BJ (cell line): ENCODE data around the gene ULK1. TPM values are rescaled to one million over a fixed set of nuclear protein-coding genes. Genes with fewer than 3 reads are reported as not detected.
"Not testable (repeated sequence)": the region's sequence is repeated elsewhere in the genome, so short reads cannot be mapped to it uniquely, and the experiment has no call there.

ENCODE experiments used
- CTCF ChIA-PET: fragments of 350-600 bp; formaldehyde crosslinking; extraction: SDS; loops from one replicate; lab custom pipeline; 2021; ENCODE audit warnings: antibody characterized with exemption, inconsistent platforms; lab: Yijun Ruan, JAX
- POLR2A ChIA-PET: fragments of 300-600 bp; sonication (Branson Sonifier 250); formaldehyde crosslinking; extraction: SDS; loops from one replicate; lab custom pipeline; 2021; ENCODE audit warnings: antibody characterized with exemption; lab: Charles Lee
- DNase-seq: peaks from one replicate; pipeline ENCODE4 v3.0.0-alpha.2; 2011; ENCODE audit warnings: low read depth
- H3K27me3 ChIP-seq: 2 replicates; pipeline ENCODE4 v1.6.0; 2011; ENCODE audit warnings: low read length; ENCODE audit not compliant: control insufficient read depth, insufficient read depth
- H3K36me3 ChIP-seq: 2 replicates; pipeline ENCODE4 v1.5.1; 2011; ENCODE audit warnings: low read length; ENCODE audit not compliant: control insufficient read depth, insufficient read depth
- H3K4me3 ChIP-seq: 2 replicates; pipeline ENCODE4 v1.5.1; 2011; ENCODE audit warnings: low read depth, mild to moderate bottlenecking, control low read depth, low read length
- CTCF ChIP-seq: IDR thresholded peaks from 2 replicates; pipeline ENCODE4 v1.5.1; 2011; ENCODE audit warnings: low read depth, mild to moderate bottlenecking, control low read depth, inconsistent platforms, low read length, moderate library complexity; ENCODE audit not compliant: insufficient read depth
- polyA plus RNA-seq: library from polyadenylated mRNA; depleted of rRNA; stranded (reverse); fragments of >200 nt; gene quantifications from 2 replicates; pipeline ENCODE4 v1.2.3, GENCODE V29; 2011

The ULK1 gene
- polyA plus RNA-seq, 1 experiment = 13.7 TPM

GRCh38 chr12:131872154-131873051 lies 22.0 kb upstream of the ULK1 start:
- Histone ChIP-seq H3K27me3 (no peaks in the 10 kb centered on the region), H3K36me3 (no peaks in the 10 kb centered on the region), H3K4me3 (no peak overlapping the region)
- CTCF ChIA-PET = interaction anchor here (1.0 to 1.6 kb wide), 2 partner anchors 9 to 15 kb away, joined by 3 to 6 read pairs; no protein-coding TSS in a partner anchor
- no peak for TF ChIP-seq CTCF
- POLR2A ChIA-PET = no interaction called here
- peak; percentile 83 for DNase-seq

DNA sequence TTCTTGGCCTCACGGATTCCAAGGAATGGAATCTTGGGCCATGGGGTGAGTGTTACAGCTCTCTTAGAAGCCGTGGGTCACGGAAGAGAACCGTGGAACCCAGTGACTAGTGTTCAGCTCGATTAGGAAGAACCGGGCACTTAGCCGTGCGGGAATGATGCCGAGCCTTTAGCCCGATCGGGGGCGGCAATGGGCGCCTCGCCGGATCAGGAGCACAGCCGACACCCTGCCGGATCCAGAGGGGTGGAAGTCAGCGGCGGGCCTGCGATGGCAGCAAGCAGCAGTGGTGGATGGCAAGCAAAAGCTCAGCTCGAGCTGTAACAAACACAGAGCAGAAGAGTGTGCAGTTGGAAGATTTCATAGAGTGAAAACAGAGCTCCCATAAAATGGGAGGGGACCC lies 21.1 kb upstream of the ULK1 start:
- Histone ChIP-seq H3K27me3 (no peaks in the 10 kb centered on the region), H3K4me3 (no peak overlapping the region), H3K36me3 (no peaks in the 10 kb centered on the region)
- no peak for DNase-seq
- ChIA-PET POLR2A (no interaction called here), CTCF (interaction anchor here (1.0 kb wide), 1 partner anchor 15 kb away, joined by 3 read pairs; no protein-coding TSS in a partner anchor)
- TF ChIP-seq CTCF = no peak

GRCh38 chr12:131874972-131875371 lies 19.4 kb upstream of the ULK1 start:
- H3K27me3 ChIP-seq, POLR2A ChIA-PET, DNase-seq, H3K36me3 ChIP-seq, H3K4me3 ChIP-seq, CTCF ChIA-PET: not testable (repeated sequence)

GRCh38 chr12:131877216-131877615 lies 17.2 kb upstream of the ULK1 start:
- CTCF ChIA-PET, DNase-seq, H3K27me3 ChIP-seq, POLR2A ChIA-PET, H3K36me3 ChIP-seq, H3K4me3 ChIP-seq: not testable (repeated sequence)

DNA sequence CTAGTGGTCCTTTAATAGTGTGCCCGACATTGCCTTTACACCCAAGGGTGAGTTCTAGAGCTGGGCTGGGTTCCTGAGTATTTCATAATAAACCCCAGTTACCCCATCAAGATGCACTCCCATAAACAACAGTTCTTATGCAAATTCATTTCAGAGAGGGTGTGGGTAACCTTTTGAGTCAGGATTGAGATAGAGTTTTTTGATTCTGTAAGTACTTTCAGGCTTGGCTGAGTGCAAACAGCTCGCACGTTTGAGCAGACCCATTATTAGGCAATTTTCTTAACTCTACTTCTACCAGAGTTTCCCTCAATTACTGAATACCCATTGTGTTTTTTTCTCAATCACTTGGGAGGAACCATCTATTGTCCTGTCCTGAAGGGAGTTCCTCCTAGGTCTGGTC lies 16.0 kb upstream of the ULK1 start:
- POLR2A ChIA-PET, H3K27me3 ChIP-seq, DNase-seq, H3K36me3 ChIP-seq, CTCF ChIA-PET, H3K4me3 ChIP-seq: not testable (repeated sequence)

DNA sequence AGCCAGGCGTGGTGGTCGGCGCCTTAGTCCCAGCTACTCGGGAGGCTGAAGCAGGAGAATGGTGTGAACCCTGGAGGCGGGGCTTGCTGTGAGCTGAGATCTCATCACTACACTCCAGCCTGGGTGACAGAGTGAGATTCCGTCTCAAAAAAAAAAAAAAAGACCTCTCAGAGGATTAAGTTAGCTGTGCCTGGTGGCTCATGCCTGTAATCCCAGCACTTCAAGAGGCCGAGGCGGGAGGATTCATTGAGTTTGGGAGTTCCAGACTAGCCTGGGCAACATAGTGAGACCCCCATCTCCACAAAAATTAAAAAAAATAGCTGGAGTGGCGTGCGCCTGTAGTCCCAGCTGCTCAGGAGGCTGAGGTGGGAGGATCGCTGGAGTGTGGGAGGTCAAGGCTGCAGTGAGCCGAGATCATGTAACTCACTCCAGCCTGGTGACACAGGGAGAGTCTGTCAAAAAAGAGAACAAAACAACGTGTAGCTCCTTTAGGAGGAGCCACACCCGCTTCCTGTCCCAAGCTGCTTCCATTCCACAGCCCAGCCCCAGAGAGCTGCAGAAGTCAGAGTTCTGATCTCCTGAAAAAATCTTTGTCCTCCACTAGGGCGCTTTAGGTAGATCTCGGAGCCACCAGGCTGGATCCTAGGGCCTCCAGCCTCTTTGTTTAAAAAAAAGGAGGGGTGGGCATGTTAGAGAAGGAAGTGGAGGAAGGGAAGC lies 11.5 kb upstream of the ULK1 start:
- no peak for DNase-seq
- Histone ChIP-seq H3K4me3 (no peak overlapping the region), H3K36me3 (no peaks in the 10 kb centered on the region), H3K27me3 (no peaks in the 10 kb centered on the region)
- ChIA-PET CTCF (interaction anchor here (0.6 to 0.7 kb wide), 2 partner anchors 19 to 29 kb away, joined by 3 to 5 read pairs; no protein-coding TSS in a partner anchor), POLR2A (no interaction called here)
- TF ChIP-seq CTCF = no peak
